WTC11 (cell line): Measurements from ENCODE around the gene CAPN7. TPM values are rescaled to one million over a fixed set of nuclear protein-coding genes. Genes with fewer than 3 reads are reported as not detected.

Source experiments
- ATAC-seq: fragments of 200-7000 bp; cut with Tn5 transposase; 2 replicates; pipeline ENCODE4 v1.10.0; 2021; ENCODE audit warnings: mild to moderate bottlenecking, moderate library complexity
- CTCF ChIA-PET: fragments of 300-600 bp; sonication (Branson Sonifier 250); formaldehyde crosslinking; loops from one replicate; lab custom pipeline; 2021; ENCODE audit warnings: antibody characterized with exemption; lab: Charles Lee
- POLR2A ChIA-PET: fragments of 350-600 bp; sonication (Branson Sonifier 250); formaldehyde crosslinking; loops from one replicate; lab custom pipeline; 2021; ENCODE audit warnings: antibody characterized with exemption; lab: Charles Lee
- DNase-seq: peaks from one replicate; pipeline ENCODE4 v3.0.0; 2021; ENCODE audit warnings: low spot score
- H3K27ac Mint-ChIP-seq: 2 replicates; pipeline ENCODE4 v1.8.0; 2021; ENCODE audit warnings: mixed read lengths
- H3K27me3 Mint-ChIP-seq: 2 replicates; pipeline ENCODE4 v1.8.0; 2021; ENCODE audit warnings: low read depth, mild to moderate bottlenecking, moderate library complexity, mixed read lengths
- H3K36me3 Mint-ChIP-seq: 2 replicates; pipeline ENCODE4 v1.8.0; 2021; ENCODE audit warnings: mixed read lengths
- H3K4me1 Mint-ChIP-seq: 2 replicates; pipeline ENCODE4 v1.8.0; 2022; ENCODE audit warnings: mixed read lengths
- H3K4me3 Mint-ChIP-seq: 2 replicates; pipeline ENCODE4 v1.8.0; 2021; ENCODE audit warnings: mild to moderate bottlenecking, moderate library complexity, mixed read lengths
- H3K9me3 Mint-ChIP-seq: 2 replicates; pipeline ENCODE4 v1.8.0; 2021; ENCODE audit warnings: mixed read lengths
- AR ChIP-seq: fragments of 250-450 bp; sonication (Bioruptor Pico); IDR thresholded peaks from 2 replicates; pipeline ENCODE4 v1.9.0; 2021; ENCODE audit warnings: mild to moderate bottlenecking
- E2F1 ChIP-seq: sonication (generic); formaldehyde crosslinking; IDR thresholded peaks from 2 replicates; pipeline ENCODE4 v1.8.0; 2022; ENCODE audit warnings: mild to moderate bottlenecking, missing genetic modification reagents
- E2F5 ChIP-seq: sonication (generic); formaldehyde crosslinking; IDR thresholded peaks from 2 replicates; pipeline ENCODE4 v1.8.1; 2022; ENCODE audit warnings: mild to moderate bottlenecking, moderate library complexity, missing genetic modification reagents
- EMX1 ChIP-seq: fragments of 250-450 bp; sonication (Bioruptor Pico); IDR thresholded peaks from 2 replicates; pipeline ENCODE4 v1.8.0; 2021; ENCODE audit warnings: mild to moderate bottlenecking
- GRHL2 ChIP-seq: fragments of 250-450 bp; sonication (Bioruptor Pico); IDR thresholded peaks from 2 replicates; pipeline ENCODE4 v1.8.0; 2022; ENCODE audit warnings: mild to moderate bottlenecking, moderate library complexity; ENCODE audit not compliant: insufficient replicate concordance, severe bottlenecking
- IRF1 ChIP-seq: sonication (generic); formaldehyde crosslinking; IDR thresholded peaks from 2 replicates; pipeline ENCODE4 v1.8.0; 2023; ENCODE audit warnings: missing genetic modification reagents
- MAX ChIP-seq: sonication (generic); formaldehyde crosslinking; IDR thresholded peaks from 2 replicates; pipeline ENCODE4 v1.8.0; 2022; ENCODE audit warnings: mild to moderate bottlenecking, missing genetic modification reagents
- NFYB ChIP-seq: sonication (generic); formaldehyde crosslinking; conservative IDR thresholded peaks from 2 replicates; pipeline ENCODE4 v1.8.0; 2022; ENCODE audit warnings: low read depth, missing genetic modification reagents
- NR2C2 ChIP-seq: sonication (generic); formaldehyde crosslinking; IDR thresholded peaks from 2 replicates; pipeline ENCODE4 v1.8.0; 2022; ENCODE audit warnings: mild to moderate bottlenecking, missing genetic modification reagents
- SP1 ChIP-seq: sonication (generic); formaldehyde crosslinking; conservative IDR thresholded peaks from 2 replicates; pipeline ENCODE4 v1.8.1; 2022; ENCODE audit warnings: missing genetic modification reagents
- STAT6 ChIP-seq: sonication (generic); formaldehyde crosslinking; conservative IDR thresholded peaks from 2 replicates; pipeline ENCODE4 v1.8.1; 2023; ENCODE audit warnings: mild to moderate bottlenecking, low read depth, missing genetic modification reagents, moderate library complexity
- USF1 ChIP-seq: sonication (generic); formaldehyde crosslinking; IDR thresholded peaks from 2 replicates; pipeline ENCODE4 v1.8.0; 2022; ENCODE audit warnings: mild to moderate bottlenecking, missing genetic modification reagents
- ZNF138 ChIP-seq: sonication (generic); formaldehyde crosslinking; conservative IDR thresholded peaks from 2 replicates; pipeline ENCODE4 v1.8.1; 2022; ENCODE audit warnings: mild to moderate bottlenecking, moderate library complexity, missing genetic modification reagents
- ZNF532 ChIP-seq: fragments of 250-450 bp; sonication (Bioruptor Pico); IDR thresholded peaks from 2 replicates; pipeline ENCODE4 v1.9.0; 2021; ENCODE audit warnings: mild to moderate bottlenecking, borderline replicate concordance
- ZSCAN18 ChIP-seq: fragments of 250-450 bp; sonication (Bioruptor Pico); IDR thresholded peaks from 2 replicates; pipeline ENCODE4 v2.1.2; 2022; ENCODE audit warnings: mild to moderate bottlenecking, moderate library complexity
- total RNA-seq: library from RNA; stranded (reverse); gene quantifications from 3 replicates; pipeline ENCODE4 v1.2.3, GENCODE V29; 2021

The CAPN7 gene
- total RNA-seq, 1 experiment from 2014 or later: 16.8 TPM

- no peak for TF ChIP-seq ZSCAN18 (CRISPR knock-in tag)
- no peak for TF ChIP-seq E2F5 (CRISPR knock-in tag)
- no peak for TF ChIP-seq GRHL2 (CRISPR knock-in tag)
- TF ChIP-seq AR (CRISPR knock-in tag): no peak
Measured at GRCh38 chr3:15198686-15199085, 7.4 kb upstream of the CAPN7 start (continued).

GRCh38 chr3:15199493-15200105, 6.4 kb upstream of the CAPN7 start:
- Mint-ChIP-seq H3K27me3 (peaks cover 18% of the 10 kb centered on the region), H3K4me3 (no peak overlapping the region), H3K4me1 (peaks cover 2% of the 10 kb centered on the region; the same call in 1 of the 2 replicates), H3K9me3 (peaks cover 18% of the 10 kb centered on the region), H3K36me3 (peaks cover 5% of the 10 kb centered on the region; the same call in 1 of the 2 replicates), H3K27ac (no peak overlapping the region)
- ChIA-PET POLR2A (no interaction called here), CTCF (interaction anchor here (1.2 to 1.3 kb wide), 2 partner anchors 92 to 206 kb away, joined by 3 to 4 read pairs; no protein-coding TSS in a partner anchor)
- no peak for DNase-seq
- no peak for ATAC-seq
- TF ChIP-seq E2F1 (CRISPR knock-in tag) (no peak), EMX1 (no peak), SP1 (CRISPR knock-in tag) (no peak), AR (CRISPR knock-in tag) (no peak), MAX (no peak), IRF1 (no peak), ZNF532 (no peak), NR2C2 (CRISPR knock-in tag) (no peak), NFYB (no peak), STAT6 (no peak), USF1 (no peak), ZNF138 (CRISPR knock-in tag) (no peak)
